Right cardiac atrium (tissue), 5 donors: ENCODE results near the gene ZMAT3. TPM values are rescaled to one million over a fixed set of nuclear protein-coding genes. Genes with fewer than 3 reads are reported as not detected.

ENCODE experiments used
- ATAC-seq, 2 donors: fragments of 200-7000 bp; cut with Tn5 transposase; one replicate each; pipeline versions ENCODE4 v1.8.0 to v1.9.1; 2020; ENCODE audit warnings: moderate library complexity in 2 of 2, mild to moderate bottlenecking in 1 of 2
- DNase-seq, 3 donors: peaks; one replicate each; pipeline ENCODE4 v3.0.0-alpha.2; 2020
- H3K27ac ChIP-seq: one replicate; pipeline ENCODE4 v1.5.1; 2013; ENCODE audit warnings: mild to moderate bottlenecking, low read length, control low read depth, moderate library complexity
- H3K27me3 ChIP-seq: one replicate; pipeline ENCODE4 v1.6.1; 2013; ENCODE audit not compliant: control insufficient read depth, insufficient read depth
- H3K4me1 ChIP-seq: one replicate; pipeline ENCODE4 v1.6.1; 2013; ENCODE audit warnings: low read length; ENCODE audit not compliant: control insufficient read depth, insufficient read depth
- H3K4me3 ChIP-seq: one replicate; pipeline ENCODE4 v1.5.1; 2013; ENCODE audit warnings: low read length, control low read depth
- H3K9me3 ChIP-seq: one replicate; pipeline ENCODE4 v1.6.1; 2013; ENCODE audit warnings: low read length; ENCODE audit not compliant: control insufficient read depth
- WGBS: extraction: QIAGEN DNeasy Blood & Tissue Kit; methylation state at CpG from one replicate; pipeline ENCODE4 v1.1.7; 2013; 5-methylcytosine and 5-hydroxymethylcytosine counted together
- intact Hi-C, 4 donors: fragments of 100-400 bp; cut with DNase I; formaldehyde crosslinking; loops; one replicate each; pipeline versions ENCODE4 v1.11.0 to v1.14.0; 2022 to 2023
- polyA plus RNA-seq: library from polyadenylated mRNA; stranded (reverse); fragments of 200-250 nt; gene quantifications from one replicate; pipeline ENCODE4 v1.2.3, GENCODE V29; 2013
- total RNA-seq, 4 donors: library from RNA; stranded (reverse); fragmentation: NEBNext Ultra II Directional; extraction: Animal tissue kit (Norgen Biotek cat#: 25700); gene quantifications; one replicate each; pipeline ENCODE4 v1.2.1, GENCODE V29; 2021
- donor health status: healthy with polysubstance abuse.
- donor health status: DM: no; HTN: yes; CAD: no.
- donor health status: DM: no; HTN: no; CAD: no.
- donor health status: DM: no; HTN: yes; CAD: no; lungs with severe emphysema.
- donor health status: DM: yes; HTN: yes; CAD: no.

The ZMAT3 gene
- total and polyA plus RNA-seq, 5 donors: 3.4 to 16.6 (median 14.6) TPM

DNA sequence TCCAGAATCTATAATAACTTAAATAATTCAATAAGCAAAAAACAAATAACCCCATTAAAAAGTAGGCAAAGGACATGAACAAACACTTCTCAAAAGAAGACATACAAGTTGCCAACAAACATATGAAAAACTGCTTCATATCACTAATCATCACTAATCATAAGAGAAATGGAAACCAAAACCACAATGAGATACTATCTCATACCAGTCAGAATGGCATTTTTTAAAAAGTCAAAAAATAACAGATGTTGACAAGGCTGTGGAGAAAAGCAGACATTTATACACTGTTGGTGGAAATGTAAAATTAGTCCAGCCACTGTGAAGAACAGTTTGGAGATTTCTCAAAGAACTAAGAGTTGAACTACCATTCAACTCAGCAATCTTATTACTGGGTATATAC is 19.5 kb upstream of the ZMAT3 start:
- no peak overlapping the region for H3K4me3 ChIP-seq
- intact Hi-C loops: loop anchor here in 1 of 4 donors (10.0 kb wide), 1 partner anchor 76 kb away; no protein-coding TSS in a partner anchor
- H3K27me3 ChIP-seq: no peaks in the 10 kb centered on the region
- no peaks in the 10 kb centered on the region for H3K9me3 ChIP-seq
- H3K4me1 ChIP-seq: no peaks in the 10 kb centered on the region
- DNase-seq (no peak), ATAC-seq (no peak)
- no peak overlapping the region for H3K27ac ChIP-seq

DNA sequence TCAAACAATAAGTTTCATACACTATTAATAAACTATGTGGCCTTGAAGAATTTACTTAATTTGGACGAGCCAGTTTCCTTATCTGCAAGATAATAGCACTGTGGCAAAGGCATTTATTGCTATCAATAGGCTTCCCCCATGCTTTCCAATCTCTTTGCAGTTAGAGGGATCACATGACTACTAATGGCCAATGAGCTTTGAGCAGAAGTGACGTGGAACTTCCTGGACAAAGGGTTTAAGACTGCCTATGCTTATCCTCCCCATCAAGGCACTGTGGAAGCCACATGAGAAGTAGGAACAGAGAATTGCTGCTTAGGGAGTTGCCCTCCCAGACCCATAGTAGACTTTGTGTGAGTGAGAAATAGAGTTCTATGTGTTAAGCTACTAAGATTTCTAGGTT is 16.7 kb upstream of the ZMAT3 start:
- intact Hi-C loops: no loop called here
- DNase-seq (no peak), ATAC-seq (no peak)
- H3K4me1 ChIP-seq: no peaks in the 10 kb centered on the region
- 28% methylated on average over 2 of the region's 2 CpGs for WGBS
- H3K9me3 ChIP-seq: no peaks in the 10 kb centered on the region
- H3K27ac ChIP-seq: no peak overlapping the region
- no peak overlapping the region for H3K4me3 ChIP-seq
- H3K27me3 ChIP-seq: no peaks in the 10 kb centered on the region

GRCh38 chr3:179083977-179084376 is 12.4 kb upstream of the ZMAT3 start:
- Histone ChIP-seq H3K4me3 (no peak overlapping the region), H3K9me3 (no peaks in the 10 kb centered on the region), H3K4me1 (no peaks in the 10 kb centered on the region), H3K27me3 (no peaks in the 10 kb centered on the region), H3K27ac (no peak overlapping the region)
- ATAC-seq (no peak), DNase-seq (no peak)
- 56% methylated on average over 2 of the region's 2 CpGs for WGBS
- intact Hi-C loops: no loop called here

DNA sequence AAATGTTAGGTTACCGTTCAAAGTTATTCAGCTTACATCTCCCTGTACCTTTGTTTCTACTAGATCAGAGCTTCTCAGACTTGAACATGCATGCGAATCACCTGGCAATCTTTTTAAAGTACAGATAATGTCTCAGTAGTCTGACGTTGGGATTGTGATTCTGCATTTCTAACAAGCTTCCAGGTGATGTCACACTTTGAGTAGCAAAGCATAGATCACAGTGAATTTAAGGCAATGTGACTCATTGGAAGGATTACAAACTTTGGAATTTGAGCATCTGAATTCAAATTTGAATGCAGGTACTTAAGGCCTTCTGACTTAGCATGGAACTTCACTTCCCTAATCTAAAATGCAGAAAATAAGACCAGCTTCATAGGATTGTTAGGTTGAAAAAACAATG is 10.8 kb upstream of the ZMAT3 start:
- no peaks in the 10 kb centered on the region for H3K27me3 ChIP-seq
- no peak overlapping the region for H3K27ac ChIP-seq
- no peaks in the 10 kb centered on the region for H3K9me3 ChIP-seq
- H3K4me1 ChIP-seq: no peaks in the 10 kb centered on the region
- intact Hi-C loops: no loop called here
- no peak for ATAC-seq
- no peak for DNase-seq
- H3K4me3 ChIP-seq: no peak overlapping the region
- WGBS: 69% methylated on average over 3 of the region's 3 CpGs

DNA sequence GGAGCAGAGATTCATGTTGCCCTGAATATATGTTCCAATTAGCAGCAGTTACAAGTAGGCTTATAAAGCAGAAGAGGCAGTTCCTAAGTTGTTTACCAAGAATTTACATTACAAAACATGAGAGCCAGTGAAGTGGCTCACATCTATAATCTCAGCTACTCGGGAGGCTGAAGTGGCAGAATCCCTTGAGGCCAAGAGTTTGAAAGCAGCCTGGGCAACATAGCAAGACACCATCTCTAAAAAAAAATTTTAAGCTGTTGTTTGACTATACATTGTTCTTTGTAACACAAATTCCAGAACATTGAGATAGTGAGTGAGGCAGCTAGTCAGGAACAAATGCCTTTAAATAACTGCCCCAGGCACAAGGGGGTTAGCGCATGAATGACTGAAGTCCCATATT is 10.3 kb upstream of the ZMAT3 start:
- no peak for DNase-seq
- intact Hi-C loops: no loop called here
- no peak overlapping the region for H3K27ac ChIP-seq
- H3K27me3 ChIP-seq: no peaks in the 10 kb centered on the region
- WGBS: 70% methylated on average over 2 of the region's 2 CpGs
- no peak for ATAC-seq
- H3K4me1 ChIP-seq: no peaks in the 10 kb centered on the region
- no peak overlapping the region for H3K4me3 ChIP-seq
- no peaks in the 10 kb centered on the region for H3K9me3 ChIP-seq

- Histone ChIP-seq H3K4me3 (no peak overlapping the region), H3K27me3 (no peaks in the 10 kb centered on the region), H3K9me3 (no peaks in the 10 kb centered on the region), H3K4me1 (no peaks in the 10 kb centered on the region), H3K27ac (no peak overlapping the region)
- ATAC-seq: no peak
- 85% methylated on average over 4 of the region's 4 CpGs for WGBS
- DNase-seq: no peak
- intact Hi-C loops: no loop called here
Observed at GRCh38 chr3:179079537-179079936, 7.9 kb upstream of the ZMAT3 start.

- no peak for DNase-seq
- intact Hi-C loops: no loop called here
- no peaks in the 10 kb centered on the region for H3K27me3 ChIP-seq
- no peak overlapping the region for H3K4me3 ChIP-seq
- no peaks in the 10 kb centered on the region for H3K4me1 ChIP-seq
- no peaks in the 10 kb centered on the region for H3K9me3 ChIP-seq
- 75% methylated on average over 4 of the region's 4 CpGs for whole genome bisulfite sequencing
- H3K27ac ChIP-seq: no peak overlapping the region
- ATAC-seq: no peak
Observed at GRCh38 chr3:179076243-179077027, 4.8 kb upstream of the ZMAT3 start.

- intact Hi-C loops: no loop called here
- ATAC-seq: no peak
Observed at GRCh38 chr3:179074656-179075055, 3.0 kb upstream of the ZMAT3 start.

DNA sequence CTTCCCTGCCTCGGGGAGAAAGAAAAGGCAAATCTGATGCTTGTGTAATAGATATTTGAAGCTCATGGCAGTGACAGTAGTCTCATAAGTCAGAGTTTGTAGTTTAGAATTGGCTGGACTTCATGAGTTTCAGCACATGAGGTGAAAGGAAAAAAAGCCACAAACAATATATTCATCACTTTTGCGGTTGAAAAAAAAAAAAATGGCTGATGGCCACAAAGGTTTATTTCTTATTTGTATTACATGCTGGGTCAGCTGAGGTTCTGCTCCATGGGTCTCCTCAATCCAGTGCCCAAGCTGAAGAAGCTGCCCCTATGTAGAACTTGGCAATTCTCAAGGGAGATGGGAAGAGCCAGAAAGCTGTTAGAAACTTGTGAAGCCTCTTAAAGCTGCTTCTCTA is 2.2 kb upstream of the ZMAT3 start:
- H3K27me3 ChIP-seq: no peaks in the 10 kb centered on the region
- 84% methylated on average over 2 of the region's 2 CpGs for WGBS
- no peak overlapping the region for H3K27ac ChIP-seq
- no peaks in the 10 kb centered on the region for H3K9me3 ChIP-seq
- H3K4me3 ChIP-seq: no peak overlapping the region
- intact Hi-C loops: no loop called here
- no peaks in the 10 kb centered on the region for H3K4me1 ChIP-seq
- DNase-seq: no peak
- ATAC-seq: no peak

More at GRCh38 chr3:179074656-179075055, 3.0 kb upstream of the ZMAT3 start:
- no peaks in the 10 kb centered on the region for H3K4me1 ChIP-seq
- no peak for DNase-seq
- H3K27ac ChIP-seq: no peak overlapping the region
- no peaks in the 10 kb centered on the region for H3K27me3 ChIP-seq
- no peaks in the 10 kb centered on the region for H3K9me3 ChIP-seq
- no peak overlapping the region for H3K4me3 ChIP-seq
- WGBS: 75% methylated on average over 3 of the region's 3 CpGs

GRCh38 chr3:179072100-179072438 is 460 bp upstream of the ZMAT3 start:
- H3K27ac ChIP-seq: peak overlapping the region; percentile 93
- H3K27me3 ChIP-seq: no peaks in the 10 kb centered on the region
- WGBS: 2% methylated on average over 7 of the region's 7 CpGs
- peak; percentile 35 to 78 (median 69) for DNase-seq
- ATAC-seq: peak; percentile 53 to 65
- H3K4me1 ChIP-seq: no peaks in the 10 kb centered on the region
- no peaks in the 10 kb centered on the region for H3K9me3 ChIP-seq
- intact Hi-C loops: no loop called here
- H3K4me3 ChIP-seq: peak overlapping the region; percentile 69

- DNase-seq: no peak
- intact Hi-C loops: no loop called here
- H3K9me3 ChIP-seq: no peaks in the 10 kb centered on the region
- no peak for ATAC-seq
- H3K4me3 ChIP-seq: peak overlapping the region; percentile 69
- WGBS: 20% methylated on average over 8 of the region's 8 CpGs
- H3K27me3 ChIP-seq: no peaks in the 10 kb centered on the region
- no peaks in the 10 kb centered on the region for H3K4me1 ChIP-seq
- peak overlapping the region; percentile 93 for H3K27ac ChIP-seq
Observed at GRCh38 chr3:179071027-179071322, 634 bp downstream of the ZMAT3 start.
